Loucy (cell line): Measurements from ENCODE around the gene CCDC150.
"Not testable (repeated sequence)": the region's sequence is repeated elsewhere in the genome, so short reads cannot be mapped to it uniquely, and the experiment has no call there.

Source experiments
- H2AFZ ChIP-seq: fragments of 200-600 bp; sonication (generic); 2 replicates; pipeline ENCODE4 v1.6.0; 2016; ENCODE audit warnings: antibody characterized with exemption, mild to moderate bottlenecking, low read length, moderate library complexity
- H3F3A ChIP-seq: fragments of 200-600 bp; 2 replicates; pipeline ENCODE4 v1.6.0; 2016; ENCODE audit warnings: antibody characterized with exemption, low read depth, mild to moderate bottlenecking
- H3K27me3 ChIP-seq: fragments of 200-600 bp; sonication (generic); 2 replicates; pipeline ENCODE4 v1.6.1; 2014; ENCODE audit warnings: low read length, mild to moderate bottlenecking; ENCODE audit not compliant: insufficient read depth, poor library complexity, severe bottlenecking
- H3K36me3 ChIP-seq: fragments of 200-600 bp; sonication (generic); 2 replicates; pipeline ENCODE4 v1.6.1; 2016; ENCODE audit warnings: low read length; ENCODE audit not compliant: insufficient read depth
- H3K4me1 ChIP-seq: fragments of 200-600 bp; sonication (generic); 2 replicates; pipeline ENCODE4 v1.5.1; 2014; ENCODE audit warnings: low read length, mild to moderate bottlenecking; ENCODE audit not compliant: insufficient read depth, poor library complexity, severe bottlenecking
- H3K4me2 ChIP-seq: fragments of 200-600 bp; sonication (generic); 2 replicates; pipeline ENCODE4 v1.6.0; 2014; ENCODE audit warnings: antibody characterized with exemption, low read length, low read depth, mild to moderate bottlenecking; ENCODE audit not compliant: poor library complexity, severe bottlenecking
- H3K4me3 ChIP-seq: fragments of 200-600 bp; sonication (generic); 2 replicates; pipeline ENCODE4 v1.5.1; 2014; ENCODE audit warnings: low read length, mild to moderate bottlenecking, mixed read lengths; ENCODE audit not compliant: poor library complexity, severe bottlenecking
- H3K79me2 ChIP-seq: fragments of 200-600 bp; sonication (generic); 2 replicates; pipeline ENCODE4 v1.6.1; 2014; ENCODE audit warnings: low read length; ENCODE audit not compliant: insufficient read depth
- H3K9ac ChIP-seq: fragments of 200-600 bp; sonication (generic); 2 replicates; pipeline ENCODE4 v1.6.0; 2014; ENCODE audit warnings: mild to moderate bottlenecking, low read depth, low read length, moderate library complexity; ENCODE audit not compliant: poor library complexity, severe bottlenecking
- H3K9me2 ChIP-seq: fragments of 200-600 bp; sonication (generic); replicated peaks from 2 replicates; pipeline ENCODE4 v1.6.1; 2016; ENCODE audit warnings: low read depth, low read length, mixed read lengths
- H3K9me3 ChIP-seq: fragments of 200-600 bp; sonication (generic); 2 replicates; pipeline ENCODE4 v1.6.1; 2014; ENCODE audit warnings: mild to moderate bottlenecking, antibody characterized with exemption, low read length, low read depth; ENCODE audit not compliant: insufficient read depth
- H4K20me1 ChIP-seq: fragments of 200-600 bp; sonication (generic); 2 replicates; pipeline ENCODE4 v1.6.0; 2014; ENCODE audit warnings: antibody characterized with exemption, low read length, mild to moderate bottlenecking; ENCODE audit not compliant: insufficient read depth, poor library complexity, severe bottlenecking
- CTCF ChIP-seq: fragments of 200-600 bp; sonication (generic); conservative IDR thresholded peaks from 2 replicates; pipeline ENCODE4 v1.5.1; 2014; ENCODE audit warnings: mild to moderate bottlenecking, antibody characterized with exemption, low read length
- EZH2phosphoT487 ChIP-seq: fragments of 200-600 bp; IDR thresholded peaks from 2 replicates; pipeline ENCODE4 v1.6.1; 2018; ENCODE audit warnings: antibody characterized with exemption, mild to moderate bottlenecking, moderate library complexity, borderline replicate concordance

Gene CCDC150

GRCh38 chr2:196729418-196729817 is 89.9 kb downstream of the CCDC150 start:
- H3K79me2 ChIP-seq: no peaks in the 10 kb centered on the region
- H3K4me1 ChIP-seq: no peaks in the 10 kb centered on the region
- no peak overlapping the region for H3K9ac ChIP-seq
- no peaks in the 10 kb centered on the region for H3F3A ChIP-seq
- H3K4me3 ChIP-seq: no peak overlapping the region
- no peaks in the 10 kb centered on the region for H3K27me3 ChIP-seq
- TF ChIP-seq EZH2phosphoT487 (no peak), CTCF (no peak)
- H3K36me3 ChIP-seq: peaks cover 52% of the 10 kb centered on the region
- H2AFZ ChIP-seq: no peak overlapping the region
- no peak overlapping the region for H3K4me2 ChIP-seq
- 0 out of 2 replicates have a peak, but pooled peaks cover 2% of the 10 kb centered on the region for H3K9me3 ChIP-seq
- H3K9me2 ChIP-seq: no peaks in the 10 kb centered on the region
- H4K20me1 ChIP-seq: no peaks in the 10 kb centered on the region

DNA sequence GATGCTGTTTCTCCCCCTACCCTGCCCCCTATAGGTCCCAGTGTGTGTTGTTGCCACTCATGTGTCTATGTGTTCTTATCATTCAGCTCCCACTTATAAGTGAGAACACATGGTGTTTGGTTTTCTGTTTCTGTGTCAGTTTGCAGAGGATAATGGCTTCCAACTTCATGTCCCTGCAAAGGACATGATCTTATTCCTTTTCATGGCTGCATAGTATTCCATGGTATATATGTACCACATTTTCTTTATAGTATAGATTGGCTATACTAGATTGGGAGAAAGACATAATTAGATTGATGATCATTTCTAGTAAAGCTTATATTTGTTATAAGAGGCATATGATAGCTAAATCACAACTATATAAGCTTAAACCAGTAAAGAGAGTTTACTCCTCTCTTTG is 97.1 kb downstream of the CCDC150 start:
- not testable (repeated sequence) for H3K79me2 ChIP-seq, H3K4me2 ChIP-seq, H3K9ac ChIP-seq, H3F3A ChIP-seq, H2AFZ ChIP-seq, H3K4me3 ChIP-seq, H3K27me3 ChIP-seq, H3K4me1 ChIP-seq, H4K20me1 ChIP-seq, H3K9me2 ChIP-seq
- peaks cover 32% of the 10 kb centered on the region for H3K36me3 ChIP-seq
- H3K9me3 ChIP-seq: peaks cover 23% of the 10 kb centered on the region; the same call in 1 of the 2 replicates

DNA sequence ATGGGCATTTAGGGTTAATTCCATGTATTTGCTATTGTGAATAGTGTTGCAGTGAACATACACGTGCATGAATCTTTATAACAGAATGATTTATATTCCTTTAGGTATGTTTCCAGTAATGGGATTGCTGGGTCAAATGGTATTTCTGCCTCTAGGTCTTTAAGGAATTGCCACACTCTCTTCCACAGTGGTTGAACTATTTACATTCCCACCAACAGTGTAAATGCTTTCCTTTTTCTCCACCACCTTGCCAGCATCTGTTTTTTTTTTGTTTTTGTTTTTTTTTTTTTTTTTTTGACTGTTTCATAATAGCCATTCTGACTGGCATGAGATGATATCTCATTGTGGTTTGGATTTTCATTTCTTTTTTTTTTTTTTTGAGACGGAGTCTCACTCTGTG is 97.5 kb downstream of the CCDC150 start:
- TF ChIP-seq CTCF: no peak

DNA sequence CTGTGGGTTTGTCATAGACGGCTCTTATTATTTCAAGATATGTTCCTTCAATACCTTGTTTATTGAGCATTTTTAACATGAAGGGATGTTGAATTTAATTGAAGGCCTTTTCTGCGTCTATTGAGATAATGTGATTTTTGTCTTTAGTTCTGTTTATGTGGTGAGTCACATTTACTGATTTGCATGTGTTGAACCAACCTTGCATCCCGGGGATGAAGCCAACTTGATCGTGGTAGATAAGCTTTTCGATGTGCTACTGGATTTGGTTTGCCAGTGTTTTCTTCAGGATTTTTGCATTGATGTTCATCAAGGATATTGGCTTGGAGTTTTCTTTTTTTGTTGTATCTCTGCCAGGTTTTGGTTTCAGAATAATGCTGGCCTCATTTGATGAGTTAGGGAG is 99.5 kb downstream of the CCDC150 start:
- no peaks in the 10 kb centered on the region for H4K20me1 ChIP-seq
- TF ChIP-seq CTCF (no peak), EZH2phosphoT487 (no peak)

More for the DNA sequence above, 97.5 kb downstream of the CCDC150 start:
- no peak overlapping the region for H2AFZ ChIP-seq
- no peak overlapping the region for H3K4me3 ChIP-seq
- no peak overlapping the region for H3K4me2 ChIP-seq
- peaks cover 23% of the 10 kb centered on the region; the same call in 1 of the 2 replicates for H3K9me3 ChIP-seq
- H3K36me3 ChIP-seq: peaks cover 28% of the 10 kb centered on the region
- H3K9me2 ChIP-seq: no peaks in the 10 kb centered on the region
- no peaks in the 10 kb centered on the region for H4K20me1 ChIP-seq
- no peaks in the 10 kb centered on the region for H3K4me1 ChIP-seq
- no peak overlapping the region for H3K9ac ChIP-seq
- H3K27me3 ChIP-seq: no peaks in the 10 kb centered on the region
- no peaks in the 10 kb centered on the region for H3K79me2 ChIP-seq
- H3F3A ChIP-seq: no peaks in the 10 kb centered on the region

More for the DNA sequence above, 99.5 kb downstream of the CCDC150 start:
- H3K9me2 ChIP-seq: no peaks in the 10 kb centered on the region
- no peak overlapping the region for H3K4me2 ChIP-seq
- no peaks in the 10 kb centered on the region for H3K79me2 ChIP-seq
- H2AFZ ChIP-seq: no peak overlapping the region
- no peak overlapping the region for H3K4me3 ChIP-seq
- no peaks in the 10 kb centered on the region for H3F3A ChIP-seq
- peaks cover 32% of the 10 kb centered on the region for H3K36me3 ChIP-seq
- H3K9ac ChIP-seq: no peak overlapping the region
- no peaks in the 10 kb centered on the region for H3K27me3 ChIP-seq
- peaks cover 23% of the 10 kb centered on the region; the same call in 1 of the 2 replicates for H3K9me3 ChIP-seq
- H3K4me1 ChIP-seq: no peaks in the 10 kb centered on the region
